ENCODE measurements around the gene PTHLH. TPM values are rescaled to one million over a fixed set of nuclear protein-coding genes. Genes with fewer than 3 reads are reported as not detected.

The PTHLH gene
- total RNA-seq, 2 experiments from 2014 or later = not detected

GRCh38 chr12:27927347-27927746 is 45.2 kb downstream of the PTHLH start:
- H3K9me3 Mint-ChIP-seq = no peaks in the 10 kb centered on the region
- DNase-seq (no peak), ATAC-seq (no peak)
- CTCF ChIA-PET = interaction anchor here (2.1 kb wide), 1 partner anchor 13 kb away, joined by 6 read pairs; no protein-coding TSS in a partner anchor
- H3K27me3 Mint-ChIP-seq = peaks cover 11% of the 10 kb centered on the region
- no peak for TF ChIP-seq CTCF (IDR thresholded peaks at IDR 0.05)
- no peaks in the 10 kb centered on the region for H3K36me3 Mint-ChIP-seq (ENCODE audit: low read depth)
- no peak overlapping the region for H3K27ac Mint-ChIP-seq
- no peak overlapping the region for H3K4me3 Mint-ChIP-seq
- no peaks in the 10 kb centered on the region for H3K4me1 Mint-ChIP-seq (ENCODE audit: low read depth)
- POLR2A ChIA-PET = no interaction called here
- intact Hi-C loops (cut with micrococcal nuclease) = no loop called here

DNA sequence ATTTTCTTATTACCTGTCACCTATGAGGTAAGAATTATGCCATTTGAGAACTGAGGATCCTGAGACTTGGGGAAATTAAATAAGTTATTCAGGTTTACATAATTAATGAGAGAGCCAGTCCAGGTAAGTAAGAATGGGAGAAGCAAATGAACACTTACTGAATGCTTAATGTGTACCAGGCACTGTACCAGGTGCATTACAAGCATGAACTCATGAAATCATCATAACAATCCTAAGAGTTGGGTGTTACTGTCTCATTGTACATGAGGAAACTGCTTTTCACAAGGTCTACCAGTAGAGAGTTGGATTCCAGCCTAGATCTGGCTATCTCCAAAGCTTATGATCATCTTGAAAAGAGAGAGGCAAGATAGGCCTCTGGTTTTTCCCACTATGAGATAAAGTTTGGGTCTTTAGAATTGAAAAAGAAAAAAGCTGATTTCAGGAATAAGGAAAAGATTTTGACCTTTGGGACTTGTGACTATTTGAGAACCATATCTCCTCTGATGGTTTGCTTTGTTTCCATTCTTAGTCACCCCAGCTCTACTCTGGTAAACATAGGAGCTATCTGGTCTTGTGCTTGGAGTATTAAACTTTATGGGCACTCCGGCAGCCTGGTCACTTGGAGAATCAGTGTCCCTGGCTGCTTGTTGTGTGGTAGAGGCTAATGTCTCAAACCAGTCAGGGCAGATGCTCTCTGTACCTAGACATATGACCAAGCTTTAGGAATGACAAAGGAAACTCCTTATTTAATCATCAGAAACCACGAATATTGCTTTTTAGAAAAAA is 48.0 kb downstream of the PTHLH start:
- ChIA-PET POLR2A (no interaction called here), CTCF (interaction anchor here (1.3 kb wide), 1 partner anchor 17 kb away, joined by 3 read pairs; no protein-coding TSS in a partner anchor)
- DNase-seq = no peak
- Mint-ChIP-seq H3K27me3 (peaks cover 8% of the 10 kb centered on the region), H3K36me3 (ENCODE audit: low read depth) (no peaks in the 10 kb centered on the region), H3K9me3 (no peaks in the 10 kb centered on the region), H3K27ac (no peak overlapping the region), H3K4me1 (ENCODE audit: low read depth) (no peaks in the 10 kb centered on the region), H3K4me3 (no peak overlapping the region)
- intact Hi-C loops (cut with micrococcal nuclease) = no loop called here
- no peak for TF ChIP-seq CTCF (IDR thresholded peaks at IDR 0.05)
- no peak for ATAC-seq

DNA sequence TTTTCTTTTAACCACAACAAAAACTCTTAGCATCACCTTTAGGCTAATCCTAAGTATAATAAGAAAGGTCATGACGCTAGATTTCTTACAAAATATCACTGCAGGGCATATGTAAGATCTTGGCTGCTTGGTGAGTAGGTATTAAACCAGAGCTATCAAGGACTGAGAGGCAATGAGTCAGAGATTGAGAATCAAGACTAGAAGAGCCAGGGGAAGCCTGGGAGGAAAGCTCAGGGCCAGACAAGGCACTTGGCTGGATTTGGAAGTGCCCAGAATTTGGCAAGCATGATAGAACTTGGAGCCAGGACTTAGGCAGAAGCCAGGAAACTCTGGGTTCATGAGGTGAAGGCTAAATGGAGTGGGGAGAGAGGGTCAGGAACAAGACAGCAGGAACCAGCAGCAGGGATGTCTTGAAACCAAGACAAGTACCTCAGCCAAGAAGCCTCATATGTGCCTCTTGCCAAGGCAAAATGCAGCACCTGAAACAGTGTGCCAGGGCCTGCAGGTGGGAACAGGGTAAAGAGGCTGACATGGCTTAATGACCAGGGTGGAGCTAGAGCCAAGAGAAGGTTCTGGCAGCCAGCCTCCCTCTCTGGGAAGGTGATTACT is 49.9 kb downstream of the PTHLH start:
- Mint-ChIP-seq H3K27me3 (peaks cover 11% of the 10 kb centered on the region), H3K9me3 (no peaks in the 10 kb centered on the region), H3K27ac (no peak overlapping the region), H3K36me3 (ENCODE audit: low read depth) (no peaks in the 10 kb centered on the region), H3K4me1 (ENCODE audit: low read depth) (no peaks in the 10 kb centered on the region), H3K4me3 (no peak overlapping the region)
- ChIA-PET CTCF (interaction anchor here (2.3 kb wide), 1 partner anchor 18 kb away, joined by 6 read pairs; no protein-coding TSS in a partner anchor), POLR2A (no interaction called here)
- intact Hi-C loops (cut with micrococcal nuclease) = no loop called here
- no peak for TF ChIP-seq CTCF (IDR thresholded peaks at IDR 0.05)
- DNase-seq (no peak), ATAC-seq (no peak)

- ATAC-seq (no peak), DNase-seq (no peak)
- peaks cover 18% of the 10 kb centered on the region for H3K27me3 Mint-ChIP-seq
- ChIA-PET POLR2A (interaction anchor here (0.6 kb wide), 1 partner anchor 106 kb away, joined by 3 read pairs; no protein-coding TSS in a partner anchor), CTCF (interaction anchor here (0.6 to 1.1 kb wide), 2 partner anchors 27 to 1959 kb away, joined by 3 read pairs; no protein-coding TSS in a partner anchor)
- H3K36me3 Mint-ChIP-seq (ENCODE audit: low read depth) = no peaks in the 10 kb centered on the region
- TF ChIP-seq CTCF (IDR thresholded peaks at IDR 0.05) = no peak
- H3K4me1 Mint-ChIP-seq (ENCODE audit: low read depth) = no peaks in the 10 kb centered on the region
- intact Hi-C loops (cut with micrococcal nuclease) = no loop called here
- H3K27ac Mint-ChIP-seq = no peak overlapping the region
- no peaks in the 10 kb centered on the region for H3K9me3 Mint-ChIP-seq
- no peak overlapping the region for H3K4me3 Mint-ChIP-seq
Observed at GRCh38 chr12:27919671-27920235, 52.8 kb downstream of the PTHLH start.

DNA sequence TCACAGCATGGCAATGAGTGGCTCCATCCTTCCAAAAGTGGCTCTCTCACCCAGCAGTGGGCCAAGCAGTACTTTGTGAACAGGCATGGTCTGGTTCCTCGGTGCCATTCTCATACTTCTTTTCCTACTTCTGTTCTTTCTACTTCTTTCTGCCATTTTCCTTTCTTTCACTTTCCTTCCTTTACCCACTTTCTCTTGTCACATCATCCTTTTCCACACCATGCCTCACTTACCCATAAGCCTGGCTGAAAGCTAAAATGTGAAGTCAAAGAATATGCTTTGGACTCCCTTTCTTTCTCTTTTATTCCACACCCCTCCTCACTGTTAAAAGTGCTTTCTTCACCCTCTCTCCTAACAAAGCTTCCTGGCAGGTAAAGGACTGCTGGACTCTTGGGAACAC is 57.0 kb downstream of the PTHLH start:
- ATAC-seq (no peak), DNase-seq (no peak)
- POLR2A ChIA-PET = interaction anchor here (0.9 kb wide), 1 partner anchor 10 kb away, joined by 3 read pairs; no protein-coding TSS in a partner anchor
- Mint-ChIP-seq H3K9me3 (no peaks in the 10 kb centered on the region), H3K36me3 (ENCODE audit: low read depth) (no peaks in the 10 kb centered on the region), H3K27ac (no peak overlapping the region), H3K4me3 (no peak overlapping the region), H3K27me3 (peaks cover 14% of the 10 kb centered on the region), H3K4me1 (ENCODE audit: low read depth) (no peaks in the 10 kb centered on the region)
- CTCF ChIA-PET = no interaction called here
- TF ChIP-seq CTCF (IDR thresholded peaks at IDR 0.05) = no peak
- intact Hi-C loops (cut with micrococcal nuclease) = no loop called here

Measured in activated CD8-positive, alpha-beta T cell treated with anti-CD3 and anti-CD28 coated beads for 36 hours (primary cell).